BJ (cell line): ENCODE measurements around the gene RBPJ. TPM values are rescaled to one million over a fixed set of nuclear protein-coding genes. Genes with fewer than 3 reads are reported as not detected.

Source experiments
- CTCF ChIA-PET: fragments of 350-600 bp; formaldehyde crosslinking; extraction: SDS; loops from one replicate; lab custom pipeline; 2021; ENCODE audit warnings: antibody characterized with exemption, inconsistent platforms; lab: Yijun Ruan, JAX
- POLR2A ChIA-PET: fragments of 300-600 bp; sonication (Branson Sonifier 250); formaldehyde crosslinking; extraction: SDS; loops from one replicate; lab custom pipeline; 2021; ENCODE audit warnings: antibody characterized with exemption; lab: Charles Lee
- DNase-seq: peaks from one replicate; pipeline ENCODE4 v3.0.0-alpha.2; 2011; ENCODE audit warnings: low read depth
- H3K27me3 ChIP-seq: 2 replicates; pipeline ENCODE4 v1.6.0; 2011; ENCODE audit warnings: low read length; ENCODE audit not compliant: control insufficient read depth, insufficient read depth
- H3K36me3 ChIP-seq: 2 replicates; pipeline ENCODE4 v1.5.1; 2011; ENCODE audit warnings: low read length; ENCODE audit not compliant: control insufficient read depth, insufficient read depth
- H3K4me3 ChIP-seq: 2 replicates; pipeline ENCODE4 v1.5.1; 2011; ENCODE audit warnings: low read depth, mild to moderate bottlenecking, control low read depth, low read length
- CTCF ChIP-seq: IDR thresholded peaks from 2 replicates; pipeline ENCODE4 v1.5.1; 2011; ENCODE audit warnings: low read depth, mild to moderate bottlenecking, control low read depth, inconsistent platforms, low read length, moderate library complexity; ENCODE audit not compliant: insufficient read depth
- polyA plus RNA-seq: library from polyadenylated mRNA; depleted of rRNA; stranded (reverse); fragments of >200 nt; gene quantifications from 2 replicates; pipeline ENCODE4 v1.2.3, GENCODE V29; 2011

The RBPJ gene
- polyA plus RNA-seq, 1 experiment: 31.6 TPM

DNA sequence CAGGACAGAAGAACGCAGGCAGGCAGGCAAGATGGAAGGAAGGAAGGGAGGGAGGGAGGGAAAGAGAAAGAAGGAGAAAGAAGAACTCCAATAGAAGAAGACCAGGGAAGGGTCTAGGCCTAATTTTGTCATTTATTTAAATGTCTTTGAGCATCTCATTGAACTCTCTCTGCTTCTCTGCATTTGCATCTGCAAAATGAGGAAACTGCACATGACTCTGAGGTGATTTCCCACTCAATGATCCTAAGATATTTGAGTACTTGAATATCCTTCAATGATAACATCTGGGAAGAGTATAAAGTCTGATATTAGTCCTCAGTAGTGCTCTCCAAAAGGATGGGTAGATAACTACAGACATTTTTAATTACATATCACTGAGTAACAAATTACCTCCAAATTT is 33.1 kb upstream of the RBPJ start:
- ChIA-PET POLR2A (no interaction called here), CTCF (no interaction called here)
- Histone ChIP-seq H3K4me3 (no peak overlapping the region), H3K36me3 (no peaks in the 10 kb centered on the region), H3K27me3 (no peaks in the 10 kb centered on the region)
- DNase-seq: no peak
- no peak for TF ChIP-seq CTCF

- POLR2A ChIA-PET: no interaction called here
- Histone ChIP-seq H3K36me3 (no peaks in the 10 kb centered on the region), H3K4me3 (no peak overlapping the region), H3K27me3 (no peaks in the 10 kb centered on the region)
- DNase-seq: peak; percentile 32
- CTCF ChIA-PET: no interaction called here
- TF ChIP-seq CTCF: no peak
Observed at GRCh38 chr4:26288355-26288909, 32.4 kb upstream of the RBPJ start.

DNA sequence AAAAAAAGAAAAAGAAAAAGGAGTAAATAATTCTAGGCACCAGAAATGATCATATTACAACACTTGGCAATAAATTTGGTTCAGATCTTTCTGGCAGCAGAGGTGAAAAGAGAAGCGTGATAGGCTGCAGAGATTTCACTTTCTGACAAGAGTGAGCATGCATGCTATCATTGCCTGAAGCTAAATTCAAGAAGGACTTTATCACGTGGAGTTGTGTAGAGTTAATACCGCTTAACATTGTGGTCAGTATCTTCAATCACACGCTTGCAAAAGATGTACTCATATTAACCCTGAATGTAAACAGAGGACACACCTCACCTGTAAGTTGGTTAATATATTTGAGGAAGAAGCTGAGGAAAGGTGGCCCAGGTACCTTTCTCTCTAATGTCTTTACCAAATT is 31.4 kb upstream of the RBPJ start:
- DNase-seq: no peak
- TF ChIP-seq CTCF: no peak
- POLR2A ChIA-PET: no interaction called here
- Histone ChIP-seq H3K36me3 (no peaks in the 10 kb centered on the region), H3K4me3 (no peak overlapping the region), H3K27me3 (no peaks in the 10 kb centered on the region)
- CTCF ChIA-PET: no interaction called here

GRCh38 chr4:26290321-26290720 is 30.5 kb upstream of the RBPJ start:
- no peak for DNase-seq
- POLR2A ChIA-PET: no interaction called here
- Histone ChIP-seq H3K4me3 (no peak overlapping the region), H3K27me3 (no peaks in the 10 kb centered on the region), H3K36me3 (no peaks in the 10 kb centered on the region)
- no peak for TF ChIP-seq CTCF
- CTCF ChIA-PET: interaction anchor here (1.0 kb wide), 1 partner anchor 27 kb away, joined by 6 read pairs; no protein-coding TSS in a partner anchor

DNA sequence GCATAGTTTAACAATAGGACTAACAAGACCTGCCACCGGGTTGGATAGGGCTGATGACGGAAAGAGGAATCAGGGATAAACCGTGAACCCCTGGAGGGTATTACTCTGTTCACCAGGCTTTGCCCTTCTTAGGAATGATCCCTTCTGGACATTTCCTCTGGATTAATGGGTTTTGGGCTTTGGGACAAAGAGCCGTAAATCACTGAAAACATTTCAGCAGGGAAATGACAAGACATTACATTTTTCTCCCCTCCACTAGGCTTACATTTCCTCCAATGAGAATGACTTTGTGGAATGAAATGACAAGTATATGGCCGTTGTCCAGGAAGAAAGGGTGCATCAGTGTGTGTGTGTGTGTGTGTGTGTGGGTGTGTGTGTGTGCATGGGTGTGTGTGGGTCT is 25.9 kb upstream of the RBPJ start:
- CTCF ChIA-PET: no interaction called here
- Histone ChIP-seq H3K27me3 (no peaks in the 10 kb centered on the region), H3K4me3 (no peak overlapping the region), H3K36me3 (no peaks in the 10 kb centered on the region)
- POLR2A ChIA-PET: no interaction called here
- no peak for TF ChIP-seq CTCF
- DNase-seq: no peak
